GM18951 (cell line): ENCODE results near the gene DEUP1.

ENCODE experiments used
- POLR2A ChIP-seq: IDR thresholded peaks from 4 replicates; pipeline ENCODE4 v1.6.1; 2011; ENCODE audit warnings: mild to moderate bottlenecking; ENCODE audit not compliant: insufficient read length, insufficient read depth; ENCODE audit errors: extremely low read depth
- in situ Hi-C: fragments of 300-500 bp; cut with MboI; formaldehyde crosslinking; loops from one replicate; pipeline ENCODE4 v1.12.0; 2022; ENCODE audit warnings: low sequenced_read_pairs, mixed read lengths, inconsistent platforms; ENCODE audit not compliant: unreplicated experiment

DEUP1 gene

GRCh38 chr11:93477684-93478234 lies 147.2 kb downstream of the DEUP1 start:
- TF ChIP-seq POLR2A: no peak
- in situ Hi-C loops: no loop called here

GRCh38 chr11:93478841-93479240 lies 148.3 kb downstream of the DEUP1 start:
- TF ChIP-seq POLR2A: no peak
- in situ Hi-C loops: no loop called here

DNA sequence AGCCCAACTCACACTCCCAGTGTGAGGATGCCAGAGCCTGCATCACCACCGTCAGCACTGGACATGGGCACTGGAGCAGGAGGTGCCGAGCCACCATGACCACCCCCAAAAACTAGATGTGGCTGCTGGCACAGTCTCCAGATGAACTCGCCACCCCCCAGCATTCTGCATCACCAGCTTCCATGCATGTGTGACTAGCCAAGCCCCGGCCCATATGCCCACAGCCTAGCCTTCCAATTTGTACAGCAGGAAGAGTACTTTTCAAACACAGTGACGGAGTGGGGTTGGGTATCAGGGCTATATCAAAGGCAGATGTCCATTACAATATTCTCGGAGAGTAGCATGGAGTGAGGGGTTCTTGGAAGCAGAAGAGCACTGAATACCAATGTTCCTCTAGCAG lies 149.7 kb downstream of the DEUP1 start:
- no peak for TF ChIP-seq POLR2A
- in situ Hi-C loops: no loop called here

DNA sequence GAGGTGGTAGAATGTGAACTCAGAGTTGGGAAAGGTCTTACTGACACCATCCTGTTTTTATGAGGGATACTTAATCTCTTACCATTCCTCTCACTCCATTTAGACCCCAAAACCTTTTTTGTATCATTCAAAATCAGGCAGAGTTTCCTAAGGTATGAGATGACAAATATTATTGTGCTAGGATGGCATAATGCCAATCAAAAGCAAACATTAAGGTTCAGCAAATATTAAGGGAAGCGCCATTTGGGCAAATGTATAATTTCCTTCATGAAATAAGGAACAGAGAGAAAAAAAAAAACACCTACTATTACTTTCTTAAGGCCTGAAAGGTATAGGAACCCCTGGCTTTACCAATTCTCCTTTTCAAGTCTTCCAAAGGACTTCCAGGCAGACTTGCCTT lies 150.2 kb downstream of the DEUP1 start:
- in situ Hi-C loops: no loop called here
- no peak for TF ChIP-seq POLR2A

GRCh38 chr11:93481279-93481678 lies 150.7 kb downstream of the DEUP1 start:
- in situ Hi-C loops: no loop called here
- no peak for TF ChIP-seq POLR2A

GRCh38 chr11:93481696-93482095 lies 151.2 kb downstream of the DEUP1 start:
- TF ChIP-seq POLR2A: no peak
- in situ Hi-C loops: no loop called here

DNA sequence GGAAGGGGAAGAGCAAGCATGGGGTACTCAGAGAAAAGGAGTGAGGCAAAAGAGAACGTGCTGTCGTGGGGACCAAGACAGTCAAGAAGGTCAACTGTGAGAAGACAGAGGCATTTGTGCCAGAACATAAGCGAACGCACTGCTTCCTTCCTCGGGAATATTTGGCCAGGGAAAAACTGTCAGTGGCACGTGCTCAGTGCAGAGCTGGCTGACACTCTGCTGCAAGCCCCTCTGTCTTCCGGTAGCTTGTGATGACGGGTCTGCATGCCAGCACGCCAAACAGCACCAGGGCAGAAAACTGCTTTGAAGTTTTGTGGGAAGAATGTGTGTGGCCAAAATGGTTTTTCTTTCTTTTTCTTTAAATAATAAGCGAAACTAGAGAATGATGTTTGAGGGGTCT lies 152.0 kb downstream of the DEUP1 start:
- no peak for TF ChIP-seq POLR2A
- in situ Hi-C loops: no loop called here

- in situ Hi-C loops: no loop called here
- TF ChIP-seq POLR2A: no peak
Observed at GRCh38 chr11:93484716-93485115, 154.2 kb downstream of the DEUP1 start.

GRCh38 chr11:93485983-93486382 lies 155.4 kb downstream of the DEUP1 start:
- in situ Hi-C loops: no loop called here
- TF ChIP-seq POLR2A: no peak

GRCh38 chr11:93487032-93487483 lies 156.5 kb downstream of the DEUP1 start:
- in situ Hi-C loops: no loop called here
- TF ChIP-seq POLR2A: no peak
